Measurements from ENCODE around the gene PAPSS2.

DNA sequence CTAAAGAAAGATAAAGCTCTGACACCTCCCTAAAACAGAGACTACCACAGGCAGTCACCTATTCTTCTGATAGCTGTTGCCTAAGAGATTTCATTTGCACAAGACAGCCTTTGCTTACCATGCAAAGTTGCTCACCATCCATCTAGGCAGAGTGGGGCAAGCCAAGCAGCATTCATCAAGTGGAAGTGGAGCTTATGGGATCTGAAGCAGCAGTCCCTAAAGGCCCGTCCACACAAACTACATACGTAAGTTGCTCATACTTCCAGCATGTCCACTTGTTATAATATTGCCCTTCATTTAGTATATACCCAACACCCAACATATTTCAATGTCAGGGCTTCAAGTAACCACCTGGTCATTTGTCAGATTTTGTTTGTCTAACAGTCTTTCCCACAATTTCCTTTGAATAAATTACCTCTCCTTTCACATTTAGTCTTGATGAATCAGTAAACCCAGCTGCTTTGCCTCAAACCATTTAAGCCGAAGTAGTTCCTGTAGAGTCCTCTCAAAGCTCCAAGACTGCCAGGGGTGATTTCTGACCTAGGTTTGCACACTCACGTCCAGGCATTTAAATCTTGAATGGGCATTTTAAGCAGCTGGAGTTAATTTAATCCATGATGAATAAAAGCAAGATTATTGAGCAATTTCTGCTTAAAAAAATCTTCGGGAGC is 90.5 kb downstream of the PAPSS2 start:
- no peak for TF ChIP-seq POLR2AphosphoS5 (IDR thresholded peaks at IDR 0.05; ENCODE audit: borderline replicate concordance, low read depth, low read length)
- TF ChIP-seq EZH2 (IDR thresholded peaks at IDR 0.05) = no peak

All from SK-N-MC (cell line).